Measurements from ENCODE around the gene CENPT. TPM values are rescaled to one million over a fixed set of nuclear protein-coding genes. Genes with fewer than 3 reads are reported as not detected.

Gene CENPT
- total and polyA plus RNA-seq, 11 donors, result 14.4 to 31.2 (median 21.8) TPM

GRCh38 chr16:67883146-67883871 is 35.8 kb upstream of the CENPT start:
- H3K27me3 ChIP-seq, result no peaks in the 10 kb centered on the region
- ATAC-seq (no peak), DNase-seq (no peak)
- H3K27ac ChIP-seq, result peak overlapping the region; percentile 44 to 94 (median 78)
- TF ChIP-seq CTCF (IDR thresholded peaks at IDR 0.05), result no peak
- no peak for TF ChIP-seq POLR2A (IDR thresholded peaks at IDR 0.05)
- peaks cover 0 to 56% (median 32%) of the 10 kb centered on the region in 12 donors for H3K4me1 ChIP-seq
- no peak overlapping the region for H3K4me3 ChIP-seq
- peaks cover 0 to 81% (median 66%) of the 10 kb centered on the region in 9 donors for H3K36me3 ChIP-seq
- intact Hi-C loops (cut with DNase I), result loop anchor here in 9 of 10 donors (2.0 to 10.0 kb wide), 8 partner anchors 43 to 161 kb away; no protein-coding TSS in a partner anchor
- no peaks in the 10 kb centered on the region for H3K9me3 ChIP-seq
- WGBS, 4 donors, result 66 to 83% (median 70%) methylated on average over 5 to 6 of the region's 6 CpGs

DNA sequence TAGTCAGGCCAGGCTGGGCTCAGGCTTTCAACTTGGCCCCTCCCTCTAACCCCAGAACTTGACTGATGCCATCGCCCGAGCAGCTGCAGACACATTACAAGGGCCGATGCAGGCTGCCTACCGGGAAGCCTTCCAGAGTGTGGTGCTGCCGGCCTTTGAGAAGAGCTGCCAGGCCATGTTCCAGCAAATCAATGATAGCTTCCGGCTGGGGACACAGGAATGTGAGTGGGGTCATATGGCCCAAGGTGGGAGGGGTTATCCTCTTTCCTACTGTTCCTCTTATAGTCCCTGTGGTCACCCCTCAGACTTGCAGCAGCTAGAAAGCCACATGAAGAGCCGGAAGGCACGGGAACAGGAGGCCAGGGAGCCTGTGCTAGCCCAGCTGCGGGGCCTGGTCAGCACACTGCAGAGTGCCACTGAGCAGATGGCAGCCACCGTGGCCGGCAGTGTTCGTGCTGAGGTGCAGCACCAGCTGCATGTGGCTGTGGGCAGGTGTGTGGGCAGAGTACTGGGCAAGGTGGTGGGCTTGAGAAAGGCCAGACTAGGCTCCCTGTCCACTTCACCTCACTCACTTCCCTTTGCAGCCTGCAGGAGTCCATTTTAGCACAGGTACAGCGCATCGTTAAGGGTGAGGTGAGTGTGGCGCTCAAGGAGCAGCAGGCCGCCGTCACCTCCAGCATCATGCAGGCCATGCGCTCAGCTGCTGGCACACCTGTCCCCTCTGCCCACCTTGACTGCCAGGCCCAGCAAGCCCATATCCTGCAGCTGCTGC is 35.1 kb upstream of the CENPT start:
- Histone ChIP-seq H3K9me3 (no peaks in the 10 kb centered on the region), H3K27ac (peak overlapping the region; percentile 57 to 94 (median 84)), H3K27me3 (no peaks in the 10 kb centered on the region), H3K4me3 (no peak overlapping the region), H3K36me3 (peaks cover 0 to 89% (median 73%) of the 10 kb centered on the region in 9 donors), H3K4me1 (peaks cover 0 to 56% (median 32%) of the 10 kb centered on the region in 12 donors)
- DNase-seq (peak in 4 of 5 donors; percentile 78 to 88 (median 83)), ATAC-seq (peak; percentile 62 to 85 (median 69))
- TF ChIP-seq CTCF (IDR thresholded peaks at IDR 0.05), result peak in 3 of 12 donors; percentile 15 to 31 (median 16)
- no peak for TF ChIP-seq POLR2A (IDR thresholded peaks at IDR 0.05)
- WGBS, 4 donors, result 52 to 61% (median 58%) methylated on average over 17 to 18 of the region's 18 CpGs
- intact Hi-C loops (cut with DNase I), result loop anchor here in 9 of 10 donors (2.0 to 10.0 kb wide), 8 partner anchors 44 to 162 kb away; no protein-coding TSS in a partner anchor

GRCh38 chr16:67881621-67882161 is 34.2 kb upstream of the CENPT start:
- ATAC-seq (peak; percentile 60 to 66 (median 62)), DNase-seq (peak in 4 of 5 donors; percentile 42 to 84 (median 62))
- Histone ChIP-seq H3K9me3 (no peaks in the 10 kb centered on the region), H3K4me1 (peaks cover 0 to 56% (median 32%) of the 10 kb centered on the region in 12 donors), H3K4me3 (no peak overlapping the region), H3K27me3 (no peaks in the 10 kb centered on the region), H3K27ac (peak overlapping the region; percentile 57 to 94 (median 84)), H3K36me3 (peaks cover 0 to 97% (median 82%) of the 10 kb centered on the region in 9 donors)
- intact Hi-C loops (cut with DNase I), result loop anchor here in 9 of 10 donors (2.0 to 10.0 kb wide), 8 partner anchors 45 to 163 kb away; no protein-coding TSS in a partner anchor
- TF ChIP-seq POLR2A (IDR thresholded peaks at IDR 0.05) (no peak), CTCF (IDR thresholded peaks at IDR 0.05) (no peak)
- WGBS, 4 donors, result 57 to 84% (median 71%) methylated on average over 16 to 21 of the region's 21 CpGs
